GM12874 (cell line): ENCODE data around the gene RPS10.

ENCODE experiments used
- TF ChIP-seq, protein P1 (sequence below): IDR thresholded peaks from 2 replicates; pipeline ENCODE4 v1.5.1; 2011; ENCODE audit warnings: low read depth, mild to moderate bottlenecking, control low read depth, low read length, moderate library complexity; ENCODE audit not compliant: insufficient read depth

The RPS10 gene

DNA sequence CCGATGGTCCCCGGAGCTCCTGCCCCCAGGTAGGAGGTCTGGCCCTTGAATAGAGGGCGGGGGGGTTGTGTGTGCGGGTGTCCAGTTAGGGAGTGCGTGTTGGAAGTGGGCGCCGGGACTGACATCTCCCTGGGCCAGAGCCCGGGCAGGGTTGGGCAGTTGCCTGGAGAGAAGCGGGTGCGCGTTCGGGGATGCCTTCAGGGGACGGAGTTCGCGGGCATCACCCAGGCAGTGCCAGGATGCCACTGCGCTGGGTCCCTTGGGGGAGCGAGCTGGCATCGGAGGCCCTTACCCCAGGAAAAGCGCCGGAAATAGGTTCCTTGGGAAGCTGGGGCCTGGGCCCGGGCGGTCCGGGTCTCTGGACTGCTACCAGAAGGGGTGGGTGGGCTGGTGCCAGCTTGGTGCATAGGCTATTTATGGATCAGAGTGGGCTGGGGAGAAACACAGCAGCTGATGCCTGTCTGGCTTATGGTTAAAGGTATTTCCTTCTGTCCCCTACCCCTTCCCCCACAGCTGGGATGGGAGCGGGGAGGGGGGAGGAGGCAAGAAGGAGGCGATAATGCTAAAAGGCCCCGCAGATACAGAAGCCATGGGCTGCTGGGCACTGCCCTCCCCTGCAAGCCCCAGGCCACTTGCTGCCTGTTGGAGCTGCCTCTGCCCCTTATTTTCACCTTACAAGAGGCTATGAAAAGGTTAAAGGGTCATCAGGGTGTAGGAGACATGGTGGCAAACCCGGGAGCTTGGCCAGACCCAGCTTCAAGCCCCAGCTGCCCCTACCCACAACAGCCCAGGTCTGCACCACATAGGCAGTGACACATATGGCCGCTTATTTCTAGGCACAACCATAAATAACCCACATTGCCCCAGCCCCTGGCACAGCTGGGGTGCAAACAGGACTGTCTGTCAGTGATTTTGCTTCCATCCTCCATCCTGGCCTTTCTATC lies 40.6 kb upstream of the RPS10 start:
- TF ChIP-seq, protein P1, sequence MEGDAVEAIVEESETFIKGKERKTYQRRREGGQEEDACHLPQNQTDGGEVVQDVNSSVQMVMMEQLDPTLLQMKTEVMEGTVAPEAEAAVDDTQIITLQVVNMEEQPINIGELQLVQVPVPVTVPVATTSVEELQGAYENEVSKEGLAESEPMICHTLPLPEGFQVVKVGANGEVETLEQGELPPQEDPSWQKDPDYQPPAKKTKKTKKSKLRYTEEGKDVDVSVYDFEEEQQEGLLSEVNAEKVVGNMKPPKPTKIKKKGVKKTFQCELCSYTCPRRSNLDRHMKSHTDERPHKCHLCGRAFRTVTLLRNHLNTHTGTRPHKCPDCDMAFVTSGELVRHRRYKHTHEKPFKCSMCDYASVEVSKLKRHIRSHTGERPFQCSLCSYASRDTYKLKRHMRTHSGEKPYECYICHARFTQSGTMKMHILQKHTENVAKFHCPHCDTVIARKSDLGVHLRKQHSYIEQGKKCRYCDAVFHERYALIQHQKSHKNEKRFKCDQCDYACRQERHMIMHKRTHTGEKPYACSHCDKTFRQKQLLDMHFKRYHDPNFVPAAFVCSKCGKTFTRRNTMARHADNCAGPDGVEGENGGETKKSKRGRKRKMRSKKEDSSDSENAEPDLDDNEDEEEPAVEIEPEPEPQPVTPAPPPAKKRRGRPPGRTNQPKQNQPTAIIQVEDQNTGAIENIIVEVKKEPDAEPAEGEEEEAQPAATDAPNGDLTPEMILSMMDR: no peak

DNA sequence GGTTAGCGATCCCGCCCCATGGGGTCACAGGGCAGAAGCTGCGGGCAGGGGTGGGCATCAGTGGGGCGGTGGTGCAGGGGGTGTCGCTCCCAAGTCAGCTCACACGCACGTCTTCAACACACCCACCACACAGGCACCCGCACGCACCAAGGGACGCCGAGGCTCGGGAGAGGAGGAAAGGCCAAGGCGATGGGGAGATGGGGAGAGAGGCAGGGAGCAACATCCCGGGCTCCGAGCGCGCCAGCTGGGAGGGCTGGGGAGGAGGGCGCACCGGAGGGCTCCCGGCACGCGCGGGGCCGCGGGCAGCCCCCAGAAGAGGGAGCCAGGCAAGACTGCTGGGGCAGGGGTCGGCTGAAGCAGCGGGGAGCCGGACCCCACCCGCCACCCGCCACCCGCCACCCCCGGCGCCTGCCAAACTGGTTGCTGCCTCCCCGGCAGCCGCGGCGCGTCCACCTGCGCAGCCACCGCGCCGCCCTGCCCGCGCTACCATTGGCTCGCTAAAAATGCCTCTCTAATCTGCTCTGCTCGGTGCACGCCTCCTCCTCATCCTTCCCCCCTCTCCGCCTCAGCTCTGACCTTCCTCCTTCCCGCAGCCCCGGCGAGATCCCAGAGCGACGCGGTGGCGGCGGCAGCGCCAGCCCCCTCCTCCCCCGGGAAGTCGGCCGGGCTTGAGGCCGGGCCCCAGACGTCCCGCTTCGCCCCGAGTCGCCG lies 39.8 kb upstream of the RPS10 start, which contains the start of gene PACSIN1:
PACSIN1 (plus strand) TSS at position 546 of the 711 bp plus-strand sequence. CDS start 60,230 bp downstream, outside the sequence.
- TF ChIP-seq, protein P1: no peak

DNA sequence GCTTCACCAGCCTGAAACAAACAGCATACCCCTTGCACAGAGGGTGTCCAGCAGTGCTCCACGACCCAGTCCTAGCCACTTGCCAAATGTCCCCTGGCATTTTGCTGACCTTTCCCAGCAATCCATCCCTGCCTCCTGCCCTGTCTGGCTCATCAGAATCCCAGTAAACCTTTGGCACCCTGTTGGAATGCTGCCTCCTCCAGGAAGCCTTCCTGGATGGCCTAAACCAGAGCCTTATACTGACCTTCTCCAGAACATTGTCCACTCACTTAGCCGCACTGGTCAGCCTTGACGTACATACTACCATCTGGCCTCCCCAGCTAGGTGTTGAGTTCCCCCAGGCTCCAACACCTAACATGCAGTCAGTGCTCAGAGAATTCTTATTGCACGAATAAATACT lies 38.0 kb upstream of the RPS10 start:
- TF ChIP-seq, protein P1: no peak

DNA sequence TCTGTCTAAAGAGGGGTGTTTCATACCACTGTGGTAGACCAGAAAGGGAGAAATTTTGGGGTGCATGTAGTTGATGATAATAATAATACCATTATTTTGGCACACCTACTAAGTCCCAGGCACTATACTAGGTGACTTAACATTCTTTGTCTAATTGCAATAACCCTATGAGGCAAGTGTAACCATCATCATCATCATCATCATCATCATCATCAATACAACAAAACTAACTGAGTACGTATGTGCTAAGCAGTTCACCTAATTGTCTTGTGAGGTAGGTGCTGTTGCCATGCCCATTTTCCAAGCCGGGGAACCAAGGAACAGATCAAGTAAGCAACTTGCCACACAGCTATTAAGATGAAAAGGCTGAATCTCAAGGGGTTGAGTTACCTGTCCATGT lies 37.4 kb upstream of the RPS10 start:
- TF ChIP-seq, protein P1: no peak

DNA sequence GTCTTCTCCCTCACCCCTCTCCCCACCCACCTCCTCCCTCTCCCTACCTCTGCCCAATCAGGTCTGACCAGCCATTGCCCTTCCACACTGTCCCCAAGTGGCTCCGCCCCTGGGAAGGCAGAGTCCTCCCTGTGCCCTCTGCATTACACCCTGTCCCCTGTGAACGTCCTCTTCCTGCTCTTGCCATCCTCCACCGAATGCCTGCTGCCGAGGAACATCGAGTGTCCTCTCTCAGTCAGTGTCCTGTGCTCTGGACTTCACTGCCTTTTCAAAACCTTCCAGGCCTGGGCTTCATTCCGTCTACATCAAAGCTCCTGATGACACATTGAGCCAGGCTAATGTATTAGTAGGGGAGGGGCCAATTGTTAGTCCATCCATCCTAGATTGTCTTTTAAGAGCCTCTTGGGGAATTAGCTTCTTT lies 36.7 kb upstream of the RPS10 start:
- TF ChIP-seq, protein P1: no peak

DNA sequence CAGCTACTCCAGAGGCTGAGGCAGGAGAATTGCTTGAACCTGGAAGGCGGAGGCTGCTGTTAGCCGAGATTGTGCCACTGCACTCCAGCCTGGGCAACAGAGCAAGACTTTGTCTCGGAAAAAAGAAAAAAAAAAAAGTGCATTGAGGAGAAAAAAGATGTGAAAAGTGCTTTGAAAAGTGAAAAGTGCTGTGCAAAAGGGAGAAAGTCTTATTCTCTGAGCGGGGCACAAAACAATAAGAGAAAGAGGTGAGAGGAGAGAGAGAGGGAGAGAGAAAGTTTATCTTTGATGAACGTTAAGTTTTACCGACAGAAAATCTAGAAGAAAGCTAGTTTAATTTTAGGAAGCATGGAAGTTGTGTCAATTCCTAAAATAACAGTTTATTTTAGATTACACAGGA lies 36.1 kb upstream of the RPS10 start:
- TF ChIP-seq, protein P1: no peak

DNA sequence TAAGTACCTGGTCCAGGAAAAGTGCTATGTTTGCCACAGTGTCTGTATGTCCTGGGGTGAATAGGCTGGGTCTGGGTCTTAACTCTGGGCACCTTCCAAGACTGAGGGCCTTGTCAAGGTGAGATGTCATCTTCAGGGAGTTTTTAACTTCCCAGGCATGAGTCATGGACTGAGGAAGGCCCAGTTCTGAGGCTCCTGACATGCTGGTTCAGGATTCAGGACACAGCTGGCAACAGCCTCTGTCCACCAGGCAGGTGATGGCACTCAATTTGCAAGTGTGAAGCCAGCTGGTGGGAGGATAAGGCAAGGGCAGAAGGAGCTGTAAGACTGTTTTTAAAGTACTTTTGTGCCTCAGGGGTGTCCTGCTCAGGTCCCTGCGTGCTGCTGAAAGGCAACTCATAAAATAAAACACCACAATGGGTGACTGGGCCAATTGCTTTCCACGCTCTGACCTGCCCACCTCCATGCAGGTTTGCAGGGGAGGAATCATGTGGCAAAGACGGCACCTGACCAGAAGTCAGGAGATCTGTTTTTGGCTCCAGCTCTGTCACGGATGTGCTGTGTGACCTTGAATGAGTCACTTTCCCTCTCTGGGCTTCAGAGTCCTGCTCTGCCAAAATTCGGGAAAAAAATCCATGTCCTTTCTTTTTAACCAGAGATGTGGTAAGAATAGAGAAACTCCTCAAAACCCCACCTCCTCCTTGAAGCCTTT lies 35.1 kb upstream of the RPS10 start:
- TF ChIP-seq, protein P1: no peak
